HG02870 (cell line): ENCODE measurements around the gene EXOC1.
"Not testable (repeated sequence)": the region's sequence is repeated elsewhere in the genome, so short reads cannot be mapped to it uniquely, and the experiment has no call there.

Source experiments
- ATAC-seq: cut with Tn5 transposase; IDR thresholded peaks from one replicate; pipeline ENCODE4 v1.9.1; 2021; ENCODE audit warnings: mild to moderate bottlenecking, moderate library complexity; ENCODE audit not compliant: unreplicated experiment

Gene EXOC1

GRCh38 chr4:55906323-55906722 is 52.9 kb downstream of the EXOC1 start:
- no peak for ATAC-seq

GRCh38 chr4:55906989-55907388 is 53.5 kb downstream of the EXOC1 start:
- ATAC-seq: no peak

DNA sequence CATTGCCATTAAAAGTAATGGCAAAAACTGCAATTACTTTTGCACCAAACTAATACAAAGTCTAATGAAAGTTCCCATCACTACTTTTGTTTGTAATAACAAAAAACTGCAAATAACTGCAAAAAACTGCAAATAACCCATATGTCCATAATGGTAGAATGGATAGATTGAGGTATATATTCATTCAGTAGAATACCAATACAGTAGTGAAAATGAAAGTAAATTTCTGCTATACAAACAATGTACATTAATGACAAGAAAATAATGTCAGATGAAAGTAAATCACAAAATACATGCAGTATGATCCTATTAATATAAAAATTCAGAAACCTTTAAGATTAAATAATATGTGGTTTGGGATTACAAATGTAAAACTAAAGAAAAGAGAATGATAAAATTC is 54.0 kb downstream of the EXOC1 start:
- ATAC-seq: no peak

DNA sequence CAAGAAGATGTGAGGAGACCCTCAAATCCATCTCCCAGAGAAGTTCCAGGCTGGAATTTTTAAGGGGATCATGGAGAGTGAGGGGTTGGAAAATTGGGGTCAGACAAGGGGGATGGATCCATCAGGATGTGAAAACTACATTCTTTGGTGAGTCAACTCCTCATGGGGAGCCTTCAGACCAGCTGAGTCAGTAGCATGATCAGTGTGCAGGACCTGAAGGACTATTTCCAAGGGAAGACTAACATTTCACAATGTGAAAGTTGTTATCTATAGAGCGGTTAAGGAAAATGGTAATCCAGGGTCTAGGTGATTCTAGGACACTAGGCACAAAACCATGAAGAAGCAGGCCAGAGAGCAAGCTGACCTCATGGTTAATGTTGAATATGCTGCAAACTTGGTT is 56.7 kb downstream of the EXOC1 start:
- ATAC-seq: no peak

DNA sequence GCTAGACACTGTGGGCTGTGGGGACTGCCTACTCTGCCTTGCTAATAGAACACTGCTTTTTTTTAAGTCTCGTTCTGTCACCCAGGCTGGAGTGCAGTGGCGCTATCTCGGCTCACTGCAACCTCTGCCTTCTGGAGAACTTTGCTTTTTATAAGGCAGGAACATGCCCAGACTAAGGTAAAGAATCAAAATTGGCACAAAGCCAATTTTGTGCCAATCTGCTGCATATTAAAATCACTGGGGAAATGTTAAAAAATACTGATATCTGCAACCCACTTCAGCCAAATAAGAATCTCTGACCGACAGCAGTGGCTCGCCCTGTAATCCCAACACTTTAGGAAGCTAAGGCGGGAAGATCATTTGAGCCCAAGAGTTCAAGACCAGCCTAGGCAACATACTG is 58.8 kb downstream of the EXOC1 start:
- ATAC-seq: no peak

- no peak for ATAC-seq
Measured at GRCh38 chr4:55920571-55920970, 67.1 kb downstream of the EXOC1 start.

DNA sequence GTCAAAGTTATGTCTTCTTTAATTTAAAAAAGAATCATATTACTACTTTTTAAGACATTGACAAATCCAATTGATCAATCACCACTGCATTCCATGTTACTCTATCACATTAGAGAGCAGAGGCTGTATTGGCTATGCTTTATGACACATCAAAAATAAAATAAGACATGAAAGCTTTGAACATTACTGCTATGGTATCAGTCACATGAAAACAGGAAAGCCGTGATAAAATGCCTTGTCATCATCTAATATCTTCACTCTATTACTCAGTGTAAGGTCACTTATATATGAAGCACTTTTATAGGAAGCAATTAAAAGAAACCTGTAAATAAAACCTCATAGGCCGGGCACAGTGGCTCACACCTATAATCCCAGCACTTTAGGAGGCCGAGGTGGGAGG is 67.6 kb downstream of the EXOC1 start:
- no peak for ATAC-seq

GRCh38 chr4:55925241-55925640 is 71.8 kb downstream of the EXOC1 start:
- no peak for ATAC-seq

GRCh38 chr4:55926610-55927009 is 73.2 kb downstream of the EXOC1 start:
- no peak for ATAC-seq

- no peak for ATAC-seq
Measured at GRCh38 chr4:55927803-55928437, 74.5 kb downstream of the EXOC1 start.

DNA sequence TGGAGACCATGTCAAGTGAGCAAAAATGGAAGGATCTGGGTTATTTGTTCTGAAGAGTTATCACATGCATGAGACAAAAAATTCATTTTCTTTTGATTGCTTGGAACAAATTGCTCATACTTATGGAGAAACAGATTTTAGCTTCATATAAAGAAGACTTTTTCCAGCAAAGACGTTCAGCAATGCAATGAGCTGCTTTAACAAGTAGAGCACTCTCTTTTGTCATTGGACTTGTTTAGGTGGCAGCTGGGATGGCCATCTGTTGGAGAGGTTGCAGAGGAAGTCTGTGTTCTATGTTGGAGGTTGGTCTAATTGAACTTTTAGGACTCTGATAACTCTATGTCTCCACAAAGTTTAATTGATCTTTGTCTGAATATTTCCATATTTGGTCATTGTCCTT is 75.4 kb downstream of the EXOC1 start:
- ATAC-seq: no peak

GRCh38 chr4:55931043-55931442 is 77.6 kb downstream of the EXOC1 start:
- ATAC-seq: no peak

DNA sequence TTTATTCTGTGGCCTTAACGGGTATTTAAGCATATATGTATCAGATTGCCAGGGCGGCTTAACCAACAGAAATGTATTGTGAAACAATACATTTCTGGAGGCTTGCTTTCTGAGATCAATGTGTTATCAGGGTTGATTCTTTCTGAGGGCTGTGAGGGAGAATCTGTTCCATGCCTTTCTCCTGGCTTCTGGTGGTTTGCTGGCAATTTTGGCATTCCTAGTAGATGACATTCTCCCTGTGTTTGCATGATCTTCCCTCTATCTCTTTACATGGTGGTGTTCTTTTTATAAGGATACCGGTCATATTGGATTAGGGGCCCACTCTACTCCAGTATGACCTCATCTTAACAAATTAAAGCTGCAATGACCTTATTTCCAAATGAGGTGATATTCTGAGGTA is 78.4 kb downstream of the EXOC1 start:
- no peak for ATAC-seq

DNA sequence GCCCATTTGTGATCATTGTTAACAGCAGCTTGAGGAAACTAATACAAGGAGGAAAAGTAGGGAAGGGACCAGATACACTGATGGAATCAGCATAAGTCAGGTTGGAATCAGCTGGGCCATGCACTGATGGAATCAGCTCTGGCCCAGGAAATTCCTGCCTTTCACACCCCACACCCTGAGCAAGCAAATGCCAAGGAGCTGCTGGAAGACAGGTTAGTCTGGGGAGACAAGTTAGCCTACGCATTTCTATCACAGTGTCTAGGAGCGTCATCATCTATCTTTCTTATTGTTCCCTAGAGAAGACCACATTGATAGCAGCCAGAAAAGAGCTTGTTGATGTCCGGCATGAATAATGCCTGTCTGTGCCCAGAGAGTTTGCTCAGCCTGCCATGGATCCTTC is 79.1 kb downstream of the EXOC1 start:
- ATAC-seq: no peak

DNA sequence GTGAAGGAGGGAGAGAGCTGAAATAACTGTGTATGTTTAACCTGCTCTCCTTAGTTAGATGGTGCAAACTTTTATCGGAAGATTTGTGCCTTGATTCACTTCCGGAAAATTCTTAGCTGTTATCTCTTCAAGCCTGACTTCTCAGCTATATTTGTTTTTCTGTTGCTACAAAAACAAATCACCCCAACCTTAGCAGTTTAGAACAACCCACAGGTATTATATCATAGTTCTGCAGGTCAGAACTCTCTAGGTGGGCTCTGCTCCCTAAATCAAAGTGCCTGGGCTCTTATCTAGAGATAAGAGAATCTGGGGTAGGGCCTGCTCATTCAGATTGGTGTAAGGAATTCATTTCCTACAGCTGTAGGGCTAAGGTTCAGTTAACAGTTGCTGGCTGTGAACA is 80.2 kb downstream of the EXOC1 start:
- ATAC-seq: no peak

DNA sequence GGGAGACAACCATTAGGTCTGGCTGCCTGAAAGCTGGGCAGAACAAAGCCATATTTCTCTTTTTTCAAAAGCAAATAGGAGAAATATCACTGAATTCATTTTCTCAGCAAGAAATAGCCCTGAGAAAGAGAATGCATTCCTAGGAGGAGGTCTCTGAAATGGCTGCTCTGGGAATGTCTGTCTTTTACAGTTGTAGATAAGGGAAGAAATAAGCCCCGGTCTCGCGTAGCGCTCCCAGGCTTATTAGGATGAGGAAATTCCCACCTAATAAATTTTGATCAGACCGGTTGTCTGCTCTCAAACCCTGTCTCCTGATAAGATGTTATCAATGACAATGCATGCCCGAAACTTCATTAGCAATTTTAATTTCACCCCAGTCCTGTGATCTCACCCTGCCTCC is 82.5 kb downstream of the EXOC1 start:
- ATAC-seq: not testable (repeated sequence)

DNA sequence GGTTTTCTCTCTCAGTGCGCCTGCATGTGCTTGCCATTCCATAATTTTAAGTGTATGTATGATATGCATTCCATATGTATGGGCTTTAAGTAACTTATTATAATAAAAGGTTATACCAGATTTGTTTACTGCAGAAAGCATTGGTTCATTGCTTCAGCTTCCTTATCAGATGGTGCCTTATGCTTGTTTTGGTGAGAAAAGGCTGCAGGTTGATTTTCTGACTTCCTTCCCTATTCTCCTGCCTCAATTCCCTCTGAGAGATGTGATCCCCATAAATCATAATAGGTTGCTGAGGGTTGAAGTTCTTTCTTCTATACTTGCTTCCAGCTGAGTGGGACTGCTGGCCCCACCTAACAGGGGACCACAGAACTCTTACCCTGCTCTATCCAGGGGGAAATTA is 85.0 kb downstream of the EXOC1 start:
- ATAC-seq: no peak

GRCh38 chr4:55939421-55939820 is 86.0 kb downstream of the EXOC1 start:
- no peak for ATAC-seq

GRCh38 chr4:55941881-55942396 is 88.5 kb downstream of the EXOC1 start:
- no peak for ATAC-seq

GRCh38 chr4:55947254-55947882 is 93.9 kb downstream of the EXOC1 start:
- ATAC-seq: peak; percentile 34

DNA sequence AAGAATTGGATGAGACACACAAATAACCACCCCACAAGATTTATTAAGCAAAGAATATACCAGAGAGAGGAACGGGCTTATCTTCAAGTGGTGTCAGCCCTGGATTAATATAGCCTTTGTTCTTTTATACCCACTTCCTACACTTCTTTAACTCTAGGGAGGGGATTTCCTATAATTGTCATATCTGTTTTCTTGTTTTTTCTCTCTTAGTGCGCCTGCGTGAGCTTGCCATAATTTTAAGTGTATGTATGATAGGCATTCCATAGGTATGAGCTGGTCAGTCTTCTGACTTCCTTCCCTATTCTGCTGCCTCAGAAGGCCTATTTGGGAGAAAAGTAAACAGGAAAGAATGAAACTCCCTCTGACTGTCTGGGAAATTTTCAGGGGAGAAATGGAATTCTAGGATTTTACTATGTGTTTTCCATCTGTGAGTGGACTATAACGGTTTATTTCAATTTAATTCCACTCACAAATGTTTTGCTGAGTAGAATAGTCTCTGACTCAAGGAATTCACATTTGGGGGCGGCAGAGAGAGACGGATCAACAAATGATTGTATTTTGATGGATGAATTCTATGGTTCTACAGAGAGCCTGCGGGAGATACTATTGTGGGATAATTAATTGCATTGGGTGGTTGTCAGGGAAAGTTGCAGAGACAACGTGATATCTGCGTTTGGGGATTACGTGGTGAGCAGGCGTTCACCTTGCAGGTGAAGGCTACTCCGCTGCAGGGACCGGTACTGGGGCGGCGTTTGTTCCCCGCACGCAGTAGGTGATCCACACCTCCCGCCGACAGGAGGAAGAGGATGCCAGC is 94.7 kb downstream of the EXOC1 start:
- peak; percentile 11 for ATAC-seq
